Right renal pelvis (tissue), 4 donors: Measurements from ENCODE around the gene NPPC. TPM values are rescaled to one million over a fixed set of nuclear protein-coding genes. Genes with fewer than 3 reads are reported as not detected.
"Not testable (repeated sequence)": the region's sequence is repeated elsewhere in the genome, so short reads cannot be mapped to it uniquely, and the experiment has no call there.

ENCODE experiments used
- DNase-seq, 4 donors: peaks; one replicate each; pipeline ENCODE4 v3.0.0-alpha.2; 2013; ENCODE audit warnings: low read depth in 4 of 4, low spot score in 3 of 4, missing footprints in 1 of 4
- polyA plus RNA-seq, 4 donors: library from polyadenylated mRNA; unstranded; fragments of 120-200 nt; gene quantifications; one replicate each; pipeline ENCODE4 v1.2.1, GENCODE V29; 2013; ENCODE audit not compliant: insufficient read length in 4 of 4

The NPPC gene
- polyA plus RNA-seq, 4 donors, result 0.29 to 0.71 (median 0.38) TPM

DNA sequence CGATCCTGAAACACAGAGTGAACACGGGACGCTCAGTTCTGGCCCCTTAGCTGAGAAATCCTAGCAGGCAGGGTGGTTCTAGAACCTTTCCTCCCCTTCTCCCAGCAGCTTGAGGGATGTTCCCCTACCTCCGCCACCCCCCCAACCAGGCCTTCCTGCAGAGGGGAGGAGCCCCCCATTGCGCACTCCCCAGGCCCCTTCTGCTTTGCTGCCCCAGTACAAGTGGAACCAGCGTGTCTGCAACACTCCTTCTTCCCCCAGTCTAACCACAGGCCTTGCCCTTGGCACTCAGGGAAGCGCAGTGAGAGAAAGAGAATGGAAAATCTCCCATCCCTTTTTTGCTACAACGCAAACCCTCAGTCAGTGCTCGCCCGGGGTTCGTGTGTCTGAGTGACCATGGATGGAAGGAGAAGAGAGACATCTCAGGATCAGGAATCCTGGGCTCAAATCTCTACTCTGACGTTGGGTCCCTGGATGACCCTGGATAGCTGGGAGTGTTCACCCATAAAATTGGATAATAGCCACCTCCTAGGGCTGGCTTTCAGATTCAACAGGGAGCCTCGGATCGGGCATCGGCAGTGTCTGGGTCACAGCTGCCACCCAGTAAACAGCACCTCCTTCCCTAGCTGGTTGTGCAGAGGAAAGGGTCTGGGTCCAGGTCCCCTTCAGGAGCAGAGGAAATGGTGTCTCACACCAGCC is 3.7 kb downstream of the NPPC start:
- no peak for DNase-seq

DNA sequence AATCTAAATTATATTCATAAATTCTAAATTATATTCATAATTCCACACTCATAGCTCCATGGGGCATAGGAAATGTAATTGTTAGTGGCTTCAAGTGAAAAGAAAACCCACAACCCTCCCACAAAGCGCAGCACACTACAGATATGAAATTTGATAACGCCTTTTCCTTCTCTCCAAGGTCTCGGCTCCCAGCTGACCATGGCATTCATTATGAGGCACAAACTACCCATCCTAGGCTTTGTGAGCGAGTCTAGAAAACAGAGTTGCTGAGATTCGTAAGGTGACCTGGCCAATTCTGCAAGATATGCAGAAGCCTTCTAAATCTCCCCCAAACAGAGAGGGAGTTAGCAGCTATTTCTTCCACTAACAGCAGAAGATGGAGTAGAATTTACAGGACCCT is 5.4 kb downstream of the NPPC start:
- DNase-seq, result no peak

DNA sequence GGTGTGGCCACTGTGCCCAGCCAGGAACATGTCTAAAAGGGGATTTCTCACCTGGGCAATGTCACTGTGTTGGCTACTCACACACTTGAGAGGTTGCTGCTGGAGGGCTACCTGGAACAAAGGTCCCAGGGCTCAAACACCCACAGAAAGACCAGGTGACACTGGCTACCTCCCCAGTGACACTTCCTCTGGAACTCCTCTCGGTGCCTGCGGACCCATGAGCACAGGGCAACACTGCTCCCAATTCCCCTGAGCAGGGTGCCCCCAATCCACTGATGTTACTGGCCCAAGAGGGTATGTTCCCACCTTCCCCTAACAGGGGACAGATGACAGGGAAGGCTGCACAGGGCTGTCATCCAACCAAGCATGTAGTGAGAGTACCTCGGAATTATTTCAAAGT is 5.8 kb downstream of the NPPC start:
- DNase-seq, result no peak

DNA sequence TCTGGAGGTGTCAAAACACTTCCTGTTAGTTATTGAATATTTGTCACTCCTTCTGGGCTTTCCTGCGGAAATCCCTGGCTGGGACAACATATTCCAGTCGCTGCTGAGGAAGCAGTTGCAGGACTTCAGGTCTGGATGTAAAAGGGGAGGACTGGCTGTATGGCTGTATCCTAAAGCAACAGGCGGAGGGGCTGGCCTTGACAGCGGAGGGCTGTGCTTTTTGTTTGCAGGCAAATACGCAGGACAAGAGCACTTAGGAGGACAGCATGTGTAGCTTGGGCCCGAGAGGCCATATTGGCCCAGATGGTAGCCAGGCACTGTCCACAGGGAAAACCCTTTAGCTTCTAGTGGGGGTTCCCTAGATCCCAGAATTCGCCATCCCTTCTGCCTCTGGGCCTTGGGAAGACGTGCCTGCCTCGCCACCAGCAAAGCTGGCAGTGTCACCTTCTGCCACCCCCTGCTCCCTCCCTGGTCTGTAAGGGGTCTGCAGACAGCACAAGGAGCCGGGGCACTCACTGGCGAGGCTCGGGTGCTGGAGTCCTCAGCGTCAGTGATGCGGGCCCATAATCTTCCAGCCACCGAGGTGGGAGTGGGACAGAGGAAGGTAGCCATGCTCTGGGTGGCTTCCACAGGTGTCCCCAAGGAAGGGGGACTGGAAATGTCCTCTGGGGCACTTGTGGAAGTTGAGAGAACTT is 6.7 kb downstream of the NPPC start:
- DNase-seq, result no peak

DNA sequence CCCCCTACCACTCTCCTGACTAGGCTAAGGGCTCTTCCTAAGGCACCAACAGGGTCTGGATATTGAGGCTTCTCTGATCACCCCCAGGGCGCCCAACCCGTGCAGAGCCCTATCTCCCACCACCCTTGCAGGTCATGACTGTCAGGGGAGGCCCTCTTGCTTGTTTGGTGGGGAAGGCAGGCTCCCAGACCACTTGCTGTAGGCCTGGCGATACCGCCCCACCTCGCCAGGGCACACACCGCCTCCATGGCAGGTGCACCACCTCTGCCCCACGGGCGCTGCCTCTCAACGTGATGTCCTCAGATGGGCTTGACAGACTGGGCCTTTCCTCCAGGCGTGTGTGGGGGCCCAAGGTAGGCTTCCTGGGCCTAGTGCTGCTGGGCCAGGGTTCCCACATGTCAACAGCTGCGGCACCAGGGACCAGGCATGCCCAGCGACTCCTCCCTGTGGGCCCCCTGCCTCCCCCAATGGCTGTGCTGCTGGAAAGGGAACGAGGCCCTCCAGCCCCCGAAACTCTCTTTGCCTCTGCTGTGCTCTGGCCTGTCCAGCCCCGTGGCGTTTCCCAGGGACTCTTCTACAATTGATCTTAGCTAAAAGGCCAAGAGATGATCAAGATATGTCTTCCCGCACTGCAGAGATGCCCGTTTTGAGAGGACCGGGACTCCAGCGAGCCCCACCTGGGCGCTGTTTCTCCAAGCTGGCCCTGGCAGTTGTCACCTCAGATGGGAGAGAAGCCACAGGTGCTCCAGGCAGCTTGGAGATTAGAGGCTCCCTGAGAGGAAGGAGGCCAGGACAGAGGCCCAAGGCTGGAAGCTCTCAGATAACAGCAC is 7.5 kb downstream of the NPPC start:
- DNase-seq, result no peak

DNA sequence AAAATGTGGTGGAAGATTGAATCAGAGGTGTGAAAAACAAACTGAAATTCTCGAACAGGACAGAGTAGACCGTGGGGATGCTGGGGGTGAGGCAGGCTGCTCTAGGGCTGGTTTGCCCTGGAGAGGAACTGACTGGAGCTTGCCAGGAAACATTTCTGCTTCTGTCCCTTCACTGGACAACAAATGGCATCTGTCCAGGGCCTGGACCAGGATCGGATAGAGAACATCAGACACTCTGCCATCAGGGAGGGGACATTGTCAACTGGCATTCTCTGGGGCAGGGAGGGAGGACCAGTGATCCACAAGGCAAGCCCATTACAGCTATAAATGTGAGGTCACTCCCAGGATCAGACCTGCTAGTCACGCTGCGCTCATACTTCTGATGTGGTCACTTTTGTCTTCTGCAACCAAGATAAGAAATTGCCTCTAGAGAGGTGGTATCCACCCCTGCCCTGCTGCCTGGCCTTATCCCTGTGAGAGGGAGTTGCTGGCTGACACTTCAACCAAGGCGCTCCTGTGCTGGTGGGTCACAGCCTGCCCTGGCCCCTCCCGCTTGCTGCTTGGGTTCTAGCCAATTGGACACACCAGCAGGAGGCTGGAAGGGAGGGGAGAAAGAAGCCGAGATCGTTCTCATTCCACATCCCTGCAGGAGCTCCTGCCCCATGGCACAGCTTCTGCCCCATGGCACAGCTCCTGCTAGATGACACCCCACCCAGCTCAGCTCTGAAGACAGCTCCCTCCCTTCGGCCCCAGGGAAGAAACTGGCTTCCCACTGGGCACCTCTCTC is 8.7 kb downstream of the NPPC start:
- no peak for DNase-seq

DNA sequence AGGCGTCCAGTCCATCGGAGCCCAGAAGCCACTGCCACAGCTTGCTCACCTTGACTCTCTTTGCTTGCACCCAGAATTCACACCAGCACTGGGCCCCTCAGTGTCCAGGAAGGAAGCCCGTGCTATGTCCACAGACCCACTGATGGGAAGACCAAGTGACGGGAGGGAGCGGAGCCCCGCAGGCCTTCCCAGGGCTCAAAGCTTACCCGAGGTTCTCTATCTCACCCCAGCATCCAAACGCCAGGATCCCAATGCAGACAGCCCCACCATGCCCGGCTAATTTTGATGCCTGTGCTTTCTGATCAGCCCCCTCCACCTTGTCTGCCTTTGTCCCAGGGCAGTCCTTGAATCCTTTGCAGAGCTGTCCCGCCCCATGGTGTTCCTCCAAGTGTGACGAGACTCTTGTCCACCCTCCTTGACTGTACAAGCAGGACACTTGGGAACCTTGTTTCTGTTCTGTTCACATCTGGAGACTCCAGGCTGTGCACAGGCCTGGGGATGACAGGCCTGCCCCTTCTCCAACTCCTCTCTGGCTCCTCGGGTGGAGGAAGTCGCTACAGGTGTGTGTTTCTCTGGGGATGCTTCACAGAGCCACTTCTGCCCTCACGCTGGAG is 12.0 kb downstream of the NPPC start:
- DNase-seq, result no peak

DNA sequence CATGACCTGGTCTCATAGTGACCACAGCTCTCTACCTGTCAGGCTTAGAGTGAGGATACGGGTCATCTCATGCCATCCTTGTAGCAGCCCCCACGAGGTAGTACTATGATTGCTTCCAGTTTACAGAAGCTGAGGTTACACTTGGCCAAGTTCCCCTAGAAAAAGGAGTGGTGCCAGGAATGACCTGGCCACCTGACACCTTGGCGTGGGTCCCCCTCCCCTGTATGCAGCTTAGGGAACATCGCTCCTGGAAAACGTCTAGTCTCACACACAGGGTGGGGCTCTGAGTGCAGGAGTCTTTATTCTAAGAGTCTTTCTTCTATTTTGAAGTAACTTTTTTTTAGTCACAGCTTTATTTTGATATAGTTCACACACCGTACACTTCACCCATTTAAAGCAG is 14.8 kb downstream of the NPPC start:
- no peak for DNase-seq

DNA sequence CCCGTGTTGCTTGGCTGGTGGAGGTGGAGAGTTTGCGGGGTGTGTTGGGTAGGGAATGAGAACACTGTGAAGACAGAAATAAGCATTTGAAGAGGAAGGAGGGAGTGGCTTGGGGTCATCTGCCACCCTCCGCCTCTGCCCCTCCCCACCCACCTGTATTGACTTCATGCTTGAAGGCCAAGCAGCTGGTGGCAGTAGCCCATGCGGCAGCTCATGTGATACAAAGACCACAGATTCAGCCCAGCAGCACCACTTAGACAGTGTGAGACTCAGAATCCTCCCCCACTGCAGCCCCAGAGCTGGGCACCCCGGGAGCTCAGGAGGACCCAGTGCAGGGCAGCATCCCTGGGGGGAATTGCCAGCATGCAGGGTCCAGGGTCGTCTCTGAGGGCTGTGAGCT is 15.4 kb downstream of the NPPC start:
- DNase-seq, result no peak

DNA sequence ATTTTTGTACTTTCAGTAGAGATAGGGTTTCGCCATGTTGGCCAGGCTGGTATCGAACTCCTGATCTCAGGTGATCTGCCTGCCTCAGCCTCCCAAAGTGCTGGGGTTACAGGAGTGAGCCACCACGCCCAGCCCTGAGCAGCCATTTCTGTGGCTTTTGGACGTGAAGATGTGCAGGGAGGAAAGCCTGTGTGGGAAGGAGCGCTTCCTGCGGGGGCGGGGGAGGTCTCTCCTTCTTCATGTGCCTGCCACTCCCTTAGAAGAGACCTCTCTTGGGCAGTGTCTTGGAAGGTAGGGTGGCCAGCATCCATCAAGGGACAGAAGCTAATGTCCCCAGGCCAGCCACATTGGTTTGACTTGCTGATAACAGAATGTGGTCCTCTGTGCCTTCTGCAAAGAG is 16.0 kb downstream of the NPPC start:
- not testable (repeated sequence) for DNase-seq

DNA sequence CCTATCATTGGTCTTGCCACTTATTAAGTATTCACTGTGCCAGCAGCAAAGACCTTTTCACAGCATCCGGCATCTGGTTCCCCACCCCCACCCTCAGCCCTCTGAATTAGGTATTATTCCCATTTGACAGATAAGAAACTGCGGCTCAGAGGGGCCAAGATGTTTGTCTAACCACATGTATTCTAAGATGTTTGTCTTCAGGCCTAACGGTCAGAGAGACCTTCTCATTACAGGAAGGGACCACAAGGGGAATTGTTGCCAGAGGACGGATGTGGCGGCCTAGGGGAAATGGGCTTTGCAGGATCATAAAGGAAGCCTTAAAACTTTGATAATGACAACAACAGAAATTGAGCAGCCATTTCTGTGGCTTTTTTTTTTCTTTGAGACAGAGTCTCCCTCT is 16.6 kb downstream of the NPPC start:
- no peak for DNase-seq

DNA sequence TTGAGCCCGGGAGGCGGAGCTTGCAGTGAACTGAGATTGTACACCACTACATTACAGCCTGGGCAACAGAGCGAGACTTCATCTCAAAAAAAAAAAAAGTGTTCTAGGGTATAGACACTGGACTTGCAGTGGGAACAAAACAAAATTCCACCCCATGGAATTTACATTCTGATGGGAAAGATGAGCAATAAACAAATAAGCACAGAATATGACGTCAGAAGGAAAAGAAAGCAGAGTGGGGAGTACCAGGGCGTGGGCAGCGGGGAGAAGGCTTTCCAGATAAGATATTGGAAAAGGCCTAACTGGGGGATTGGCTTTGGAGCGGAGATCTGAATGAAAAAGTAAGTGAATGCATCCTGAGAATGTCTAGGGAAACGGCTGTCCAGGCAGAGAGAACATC is 17.6 kb downstream of the NPPC start:
- no peak for DNase-seq

DNA sequence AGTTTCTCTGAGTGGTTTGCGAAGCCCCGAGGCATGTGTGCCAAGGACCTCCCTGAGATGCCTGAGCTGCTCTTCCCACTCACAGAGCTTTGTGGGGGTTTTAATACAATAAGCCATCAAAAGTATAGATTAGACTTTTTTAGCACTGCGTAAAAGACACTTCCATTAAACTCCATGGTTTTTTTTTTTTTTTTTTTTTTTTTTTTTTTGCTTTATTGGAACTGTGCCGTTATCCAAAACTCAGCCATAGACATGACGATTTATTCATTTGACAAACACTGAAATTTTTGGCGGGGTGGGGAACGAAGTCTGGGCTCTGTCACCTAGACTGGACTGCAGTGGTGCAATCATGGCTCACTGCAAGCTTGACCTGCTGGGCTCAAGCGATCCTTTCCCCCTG is 18.4 kb downstream of the NPPC start:
- no peak for DNase-seq

DNA sequence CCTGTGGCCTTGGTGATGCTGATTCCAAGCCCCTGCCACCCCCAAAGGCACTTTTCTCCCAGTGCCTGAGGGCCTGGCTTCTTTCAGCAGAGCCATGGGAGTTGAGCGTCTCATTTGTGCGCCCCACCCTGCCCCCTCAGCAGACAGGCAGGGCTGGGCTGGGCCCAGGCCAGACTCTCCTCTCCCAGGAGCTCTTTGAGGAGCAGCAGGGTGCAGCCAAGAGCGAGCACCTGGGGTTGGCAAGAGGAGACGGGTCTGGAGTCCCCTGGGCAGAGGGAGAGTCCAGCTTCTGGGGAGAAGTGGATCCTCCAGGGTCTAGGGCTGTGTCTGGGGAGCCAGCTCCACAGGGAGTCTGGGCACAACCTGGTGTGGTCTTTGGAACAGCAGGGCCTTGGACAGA is 21.2 kb downstream of the NPPC start:
- no peak for DNase-seq

DNA sequence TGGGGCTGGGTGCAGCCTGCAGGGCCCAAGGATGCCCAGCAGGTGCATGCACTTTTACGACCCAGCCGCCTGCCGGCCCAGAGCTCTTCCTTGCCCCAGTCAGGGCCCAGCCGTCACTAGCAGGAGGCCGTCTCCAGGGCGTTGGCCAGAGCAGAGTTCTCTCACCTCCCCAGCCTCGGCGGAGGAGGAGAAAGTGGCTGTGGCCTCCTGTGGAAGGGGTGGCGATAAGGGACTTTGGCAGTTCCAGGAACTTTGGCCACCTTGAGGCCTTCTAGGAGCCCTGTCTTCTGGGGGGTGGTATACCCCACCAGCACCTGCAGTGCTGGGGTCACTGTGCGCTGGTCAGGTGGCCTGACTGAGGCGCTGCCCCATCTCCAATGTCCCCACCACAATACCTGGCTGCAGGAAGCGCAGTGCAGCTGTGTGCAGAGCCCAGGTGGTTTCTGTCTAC is 22.0 kb downstream of the NPPC start:
- no peak for DNase-seq

DNA sequence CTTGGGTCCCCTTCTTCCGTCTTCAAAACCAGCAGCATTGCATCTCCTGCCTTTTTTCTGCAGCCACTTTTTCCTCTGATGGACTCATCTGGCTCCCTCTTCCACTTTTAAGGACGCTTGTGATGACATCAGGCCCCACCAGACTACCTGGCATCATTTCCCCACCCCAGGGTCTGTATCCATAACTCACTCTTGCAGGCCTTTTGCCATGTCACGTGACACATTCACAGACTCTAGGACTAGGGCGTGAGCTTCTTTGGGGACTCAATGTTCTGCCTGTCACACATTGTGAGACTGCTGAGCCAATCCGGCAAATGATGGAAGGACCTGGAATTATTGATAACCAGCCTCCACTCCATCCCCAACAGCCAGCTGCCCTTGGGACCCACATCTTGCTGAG is 23.6 kb downstream of the NPPC start:
- DNase-seq, result no peak

DNA sequence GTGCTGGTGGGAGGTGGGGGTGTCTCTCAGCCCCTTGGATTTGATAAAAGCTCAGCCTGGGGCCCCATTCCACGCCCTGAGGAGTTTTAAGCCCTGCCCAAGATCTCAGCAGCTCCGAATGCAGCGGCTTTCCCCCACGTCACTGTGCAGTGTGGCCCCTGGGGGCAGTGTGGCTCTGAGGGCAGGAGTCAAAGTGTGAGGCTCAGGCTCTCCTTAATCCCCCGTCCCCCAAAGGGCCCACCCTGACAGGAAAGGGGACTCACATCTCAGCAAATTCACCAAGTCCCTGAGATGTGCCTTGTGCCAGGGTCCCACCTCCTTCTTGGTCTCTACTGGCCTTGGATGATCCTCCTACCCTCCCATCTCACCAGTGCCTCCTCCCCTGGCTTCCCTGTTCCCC is 25.2 kb downstream of the NPPC start:
- DNase-seq, result no peak

DNA sequence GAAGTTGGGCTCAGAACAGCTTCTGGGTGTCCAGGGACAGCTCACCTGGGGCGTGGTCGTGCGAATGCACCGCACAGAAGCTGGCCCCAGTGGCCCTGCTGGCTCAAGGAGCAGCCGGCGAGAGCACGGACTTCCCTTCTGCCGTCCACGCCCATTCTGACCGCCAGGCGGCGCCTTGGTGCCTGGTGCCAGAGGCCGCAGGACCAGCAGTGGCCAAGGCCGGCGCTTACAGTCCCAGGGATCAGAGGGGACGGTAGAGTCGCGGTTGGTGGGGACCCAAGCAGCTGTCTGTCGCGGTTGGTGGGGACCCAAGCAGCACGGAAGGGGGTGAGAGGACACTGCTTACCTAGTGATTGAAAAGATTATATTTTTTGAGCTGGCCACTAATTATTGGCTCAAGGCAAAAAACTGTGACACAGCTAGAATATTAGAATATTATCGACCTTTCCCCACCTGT is 25.7 kb downstream of the NPPC start:
- peak in 1 of 4 donors; percentile 25 for DNase-seq

DNA sequence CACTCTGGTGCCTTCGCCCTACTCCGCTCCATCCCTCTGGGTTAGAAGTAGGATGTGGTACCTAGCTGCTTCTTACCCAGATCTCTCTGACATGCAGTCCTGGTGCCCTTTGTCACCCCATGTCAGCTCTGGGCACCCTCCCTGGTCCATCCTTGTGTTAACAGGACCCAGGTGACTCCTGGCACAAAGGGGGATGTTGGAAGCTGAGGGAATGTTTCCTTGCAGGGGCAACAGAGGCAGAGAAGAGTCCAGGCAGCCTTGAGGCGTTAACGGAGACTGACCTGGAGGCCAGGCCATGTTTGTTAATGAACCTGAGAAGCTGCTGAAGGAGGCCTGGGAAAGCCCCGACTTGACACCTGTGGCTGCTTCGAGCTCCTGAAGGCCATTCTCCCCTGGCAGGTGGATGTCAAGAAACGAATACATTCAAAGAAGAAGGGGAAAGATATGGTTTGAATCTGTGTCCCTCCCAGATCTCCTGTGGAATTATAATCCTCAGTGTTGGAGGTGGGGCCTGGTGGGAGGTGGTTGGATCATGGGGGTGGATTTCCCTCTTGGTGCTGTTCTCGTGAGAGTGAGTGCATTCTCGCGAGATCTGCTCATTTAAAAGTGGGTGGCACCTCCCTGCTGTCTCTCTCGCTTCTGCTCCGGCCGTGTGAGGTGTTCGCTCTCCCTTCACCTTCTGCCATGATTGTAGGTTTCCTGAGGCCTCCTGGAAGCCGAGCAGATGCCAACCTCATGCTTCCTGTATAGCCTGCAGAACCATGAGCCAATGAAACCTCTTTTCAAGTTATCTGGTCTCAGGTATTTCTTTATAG is 31.4 kb downstream of the NPPC start:
- no peak for DNase-seq
